Immature natural killer cell (primary cell): ENCODE measurements around the gene CDKAL1. TPM values are rescaled to one million over a fixed set of nuclear protein-coding genes. Genes with fewer than 3 reads are reported as not detected.

ENCODE experiments used
- DNase-seq, 3 donors: peaks; one replicate each; pipeline ENCODE4 v3.0.0; 2022; ENCODE audit warnings: mixed read lengths in 1 of 3
- H3K27ac Mint-ChIP-seq, 6 donors: one replicate each; pipeline ENCODE4 v1.8.0; 2020; ENCODE audit warnings: mixed read lengths in 6 of 6, mild to moderate bottlenecking in 5 of 6, inconsistent platforms in 4 of 6, moderate library complexity in 3 of 6
- H3K27me3 Mint-ChIP-seq, 3 donors: one replicate each; pipeline ENCODE4 v1.8.0; 2020 to 2021; ENCODE audit warnings: low read depth in 3 of 3, mild to moderate bottlenecking in 3 of 3, mixed read lengths in 3 of 3, moderate library complexity in 3 of 3, inconsistent platforms in 1 of 3
- H3K36me3 Mint-ChIP-seq, 3 donors: one replicate each; pipeline ENCODE4 v1.8.0; 2020; ENCODE audit warnings: mixed read lengths in 3 of 3, inconsistent platforms in 2 of 3, mild to moderate bottlenecking in 2 of 3
- H3K4me1 Mint-ChIP-seq, 2 donors: one replicate each; pipeline ENCODE4 v1.8.0; 2020; ENCODE audit warnings: inconsistent platforms in 2 of 2, mild to moderate bottlenecking in 2 of 2, mixed read lengths in 2 of 2, moderate library complexity in 1 of 2
- H3K4me3 Mint-ChIP-seq, 5 donors: one replicate each; pipeline ENCODE4 v1.8.0; 2020; ENCODE audit warnings: mild to moderate bottlenecking in 5 of 5, mixed read lengths in 5 of 5, inconsistent platforms in 3 of 5, moderate library complexity in 3 of 5
- H3K9me3 Mint-ChIP-seq, 6 donors: one replicate each; pipeline ENCODE4 v1.8.0; 2020; ENCODE audit warnings: mild to moderate bottlenecking in 6 of 6, mixed read lengths in 6 of 6, inconsistent platforms in 4 of 6, moderate library complexity in 3 of 6
- polyA plus RNA-seq, 3 donors: library from polyadenylated mRNA; unstranded; fragments of 300-500 nt; fragmentation: Illumina TruSeq; gene quantifications; one replicate each; pipeline ENCODE4 v1.2.3, GENCODE V29; 2021

CDKAL1 gene
- polyA plus RNA-seq, 3 donors from 2014 or later, result 22.4 to 32.3 (median 25.4) TPM

- Mint-ChIP-seq H3K36me3 (peaks cover 0 to 16% (median 8%) of the 10 kb centered on the region in 3 donors), H3K4me3 (no peak overlapping the region), H3K27me3 (no peaks in the 10 kb centered on the region), H3K4me1 (no peaks in the 10 kb centered on the region), H3K27ac (no peak overlapping the region), H3K9me3 (no peaks in the 10 kb centered on the region)
- DNase-seq, result no peak
Observed at GRCh38 chr6:21109391-21110178, 575.3 kb downstream of the CDKAL1 start.

- Mint-ChIP-seq H3K4me3 (no peak overlapping the region), H3K27ac (no peak overlapping the region), H3K4me1 (no peaks in the 10 kb centered on the region), H3K9me3 (no peaks in the 10 kb centered on the region), H3K36me3 (peaks cover 4 to 10% (median 8%) of the 10 kb centered on the region in 3 donors), H3K27me3 (no peaks in the 10 kb centered on the region)
- DNase-seq, result no peak
Observed at GRCh38 chr6:21110684-21111083, 576.4 kb downstream of the CDKAL1 start.

- Mint-ChIP-seq H3K4me1 (no peaks in the 10 kb centered on the region), H3K27me3 (no peaks in the 10 kb centered on the region), H3K4me3 (no peak overlapping the region), H3K9me3 (no peaks in the 10 kb centered on the region), H3K36me3 (peaks cover 4 to 10% (median 8%) of the 10 kb centered on the region in 3 donors), H3K27ac (no peak overlapping the region)
- no peak for DNase-seq
Observed at GRCh38 chr6:21111093-21111725, 577.0 kb downstream of the CDKAL1 start.

GRCh38 chr6:21115111-21115510, 580.9 kb downstream of the CDKAL1 start:
- no peaks in the 10 kb centered on the region for H3K9me3 Mint-ChIP-seq
- peaks cover 0 to 2% of the 10 kb centered on the region in 2 donors for H3K4me1 Mint-ChIP-seq
- peaks cover 0 to 5% (median 4%) of the 10 kb centered on the region in 3 donors for H3K36me3 Mint-ChIP-seq
- DNase-seq, result no peak
- no peaks in the 10 kb centered on the region for H3K27me3 Mint-ChIP-seq
- no peak overlapping the region for H3K4me3 Mint-ChIP-seq
- H3K27ac Mint-ChIP-seq, result no peak overlapping the region

GRCh38 chr6:21116736-21117135, 582.5 kb downstream of the CDKAL1 start:
- no peaks in the 10 kb centered on the region for H3K27me3 Mint-ChIP-seq
- no peaks in the 10 kb centered on the region for H3K9me3 Mint-ChIP-seq
- H3K27ac Mint-ChIP-seq, result no peak overlapping the region
- H3K4me1 Mint-ChIP-seq, result peaks cover 0 to 2% of the 10 kb centered on the region in 2 donors
- H3K4me3 Mint-ChIP-seq, result no peak overlapping the region
- no peak for DNase-seq
- H3K36me3 Mint-ChIP-seq, result peaks cover 0 to 4% (median 0%) of the 10 kb centered on the region in 3 donors

GRCh38 chr6:21118216-21118780, 584.0 kb downstream of the CDKAL1 start:
- Mint-ChIP-seq H3K27ac (no peak overlapping the region), H3K4me1 (peaks cover 0 to 2% of the 10 kb centered on the region in 2 donors), H3K27me3 (no peaks in the 10 kb centered on the region), H3K36me3 (peaks cover 0 to 4% (median 0%) of the 10 kb centered on the region in 3 donors), H3K9me3 (no peaks in the 10 kb centered on the region), H3K4me3 (no peak overlapping the region)
- DNase-seq, result no peak

- H3K4me1 Mint-ChIP-seq, result peaks cover 0 to 2% of the 10 kb centered on the region in 2 donors
- H3K9me3 Mint-ChIP-seq, result no peaks in the 10 kb centered on the region
- no peak for DNase-seq
- H3K36me3 Mint-ChIP-seq, result peaks cover 0 to 14% (median 4%) of the 10 kb centered on the region in 3 donors
- H3K27ac Mint-ChIP-seq, result no peak overlapping the region
- H3K27me3 Mint-ChIP-seq, result peaks cover 0 to 2% (median 0%) of the 10 kb centered on the region in 3 donors
- no peak overlapping the region for H3K4me3 Mint-ChIP-seq
Observed at GRCh38 chr6:21121636-21122136, 587.4 kb downstream of the CDKAL1 start.

GRCh38 chr6:21123507-21124436, 589.5 kb downstream of the CDKAL1 start:
- no peak overlapping the region for H3K4me3 Mint-ChIP-seq
- H3K27me3 Mint-ChIP-seq, result peaks cover 0 to 2% (median 0%) of the 10 kb centered on the region in 3 donors
- peaks cover 0 to 2% of the 10 kb centered on the region in 2 donors for H3K4me1 Mint-ChIP-seq
- H3K9me3 Mint-ChIP-seq, result no peaks in the 10 kb centered on the region
- no peak for DNase-seq
- no peak overlapping the region for H3K27ac Mint-ChIP-seq
- peaks cover 0 to 14% (median 4%) of the 10 kb centered on the region in 3 donors for H3K36me3 Mint-ChIP-seq

GRCh38 chr6:21128601-21129000, 594.3 kb downstream of the CDKAL1 start:
- Mint-ChIP-seq H3K27ac (no peak overlapping the region), H3K27me3 (peaks cover 0 to 2% (median 0%) of the 10 kb centered on the region in 3 donors), H3K9me3 (no peaks in the 10 kb centered on the region), H3K36me3 (peaks cover 0 to 13% (median 4%) of the 10 kb centered on the region in 3 donors), H3K4me3 (no peak overlapping the region), H3K4me1 (no peaks in the 10 kb centered on the region)
- no peak for DNase-seq

GRCh38 chr6:21131406-21131805, 597.1 kb downstream of the CDKAL1 start:
- no peaks in the 10 kb centered on the region for H3K4me1 Mint-ChIP-seq
- no peak for DNase-seq
- peaks cover 0 to 4% (median 0%) of the 10 kb centered on the region in 3 donors for H3K36me3 Mint-ChIP-seq
- H3K27ac Mint-ChIP-seq, result no peak overlapping the region
- no peaks in the 10 kb centered on the region for H3K9me3 Mint-ChIP-seq
- no peak overlapping the region for H3K4me3 Mint-ChIP-seq
- no peaks in the 10 kb centered on the region for H3K27me3 Mint-ChIP-seq

- no peak for DNase-seq
- H3K27me3 Mint-ChIP-seq, result no peaks in the 10 kb centered on the region
- peaks cover 0 to 4% (median 0%) of the 10 kb centered on the region in 3 donors for H3K36me3 Mint-ChIP-seq
- H3K27ac Mint-ChIP-seq, result no peak overlapping the region
- H3K4me3 Mint-ChIP-seq, result no peak overlapping the region
- no peaks in the 10 kb centered on the region for H3K9me3 Mint-ChIP-seq
- no peaks in the 10 kb centered on the region for H3K4me1 Mint-ChIP-seq
Observed at GRCh38 chr6:21132446-21132845, 598.2 kb downstream of the CDKAL1 start.

- Mint-ChIP-seq H3K9me3 (no peaks in the 10 kb centered on the region), H3K36me3 (peaks cover 0 to 4% (median 0%) of the 10 kb centered on the region in 3 donors), H3K4me1 (no peaks in the 10 kb centered on the region), H3K27ac (no peak overlapping the region), H3K27me3 (no peaks in the 10 kb centered on the region), H3K4me3 (no peak overlapping the region)
- DNase-seq, result no peak
Observed at GRCh38 chr6:21132856-21133838, 598.9 kb downstream of the CDKAL1 start.
